GM18858 (cell line): Measurements from ENCODE around the gene ATP8B4.
"Not testable (repeated sequence)": the region's sequence is repeated elsewhere in the genome, so short reads cannot be mapped to it uniquely, and the experiment has no call there.

ENCODE experiments used
- ATAC-seq: cut with Tn5 transposase; IDR thresholded peaks from one replicate; pipeline ENCODE4 v1.9.1; 2021; ENCODE audit not compliant: unreplicated experiment

The ATP8B4 gene

GRCh38 chr15:50119063-50120040 is at the start of gene ATP8B4:
Gene ATP8B4, minus strand, starts transcription at chr15:50119233. Its CDS starts 12,267 bp downstream, at chr15:50106966.
- ATAC-seq, result no peak

- ATAC-seq, result no peak
Measured at GRCh38 chr15:50168379-50168778, 49.3 kb upstream of the ATP8B4 start.

GRCh38 chr15:50167110-50167509 is 48.1 kb upstream of the ATP8B4 start:
- no peak for ATAC-seq

GRCh38 chr15:50166216-50166615 is 47.2 kb upstream of the ATP8B4 start:
- no peak for ATAC-seq

- no peak for ATAC-seq
Measured at GRCh38 chr15:50164458-50164857, 45.4 kb upstream of the ATP8B4 start.

- ATAC-seq, result no peak
Measured at GRCh38 chr15:50163719-50164410, 44.8 kb upstream of the ATP8B4 start.

- no peak for ATAC-seq
Measured at GRCh38 chr15:50162969-50163718, 44.1 kb upstream of the ATP8B4 start.

GRCh38 chr15:50158236-50158635 is 39.2 kb upstream of the ATP8B4 start:
- ATAC-seq, result not testable (repeated sequence)

- ATAC-seq, result no peak
Measured at GRCh38 chr15:50151476-50151875, 32.4 kb upstream of the ATP8B4 start.

- ATAC-seq, result no peak
Measured at GRCh38 chr15:50150851-50151250, 31.8 kb upstream of the ATP8B4 start.

GRCh38 chr15:50150349-50150748 is 31.3 kb upstream of the ATP8B4 start:
- ATAC-seq, result no peak

- no peak for ATAC-seq
Measured at GRCh38 chr15:50149090-50149489, 30.1 kb upstream of the ATP8B4 start.

- no peak for ATAC-seq
Measured at GRCh38 chr15:50148362-50148963, 29.4 kb upstream of the ATP8B4 start.

- ATAC-seq, result no peak
Measured at GRCh38 chr15:50146632-50147031, 27.6 kb upstream of the ATP8B4 start.

- ATAC-seq, result peak; percentile 62
Measured at GRCh38 chr15:50145451-50145872, 26.4 kb upstream of the ATP8B4 start.

- ATAC-seq, result no peak
Measured at GRCh38 chr15:50144341-50145120, 25.5 kb upstream of the ATP8B4 start.

- ATAC-seq, result no peak
Measured at GRCh38 chr15:50143255-50143860, 24.3 kb upstream of the ATP8B4 start.

GRCh38 chr15:50141856-50142255 is 22.8 kb upstream of the ATP8B4 start:
- ATAC-seq, result no peak

GRCh38 chr15:50140983-50141382 is 21.9 kb upstream of the ATP8B4 start:
- ATAC-seq, result no peak

GRCh38 chr15:50140098-50140497 is 21.1 kb upstream of the ATP8B4 start:
- no peak for ATAC-seq
